Measurements from ENCODE around the gene SLC22A7. TPM values are rescaled to one million over a fixed set of nuclear protein-coding genes. Genes with fewer than 3 reads are reported as not detected.

The SLC22A7 gene
- total RNA-seq (2014; rRNA removed) (not detected in 2 replicates), Bru-seq, nascent RNA (not detected), BruChase-seq, experiment 1, labeled RNA remaining after a 6-hour chase (not detected), BruChase-seq, experiment 2, labeled RNA remaining after a 2-hour chase (not detected)
- long read RNA-seq, result 0 reads

- H2AFZ ChIP-seq (ENCODE audit: low read length), result no peak within 1 kb of the TSS
- H3K27me3 ChIP-seq (ENCODE audit: low read length), result peaks cover 3% of the 10 kb centered on the region; the same call in 1 of the 2 replicates
- ChIA-PET POLR2A (ENCODE audit: unreplicated experiment) (no interaction called here), CTCF (interaction anchor here (1.5 kb wide), 1 partner anchor 10 kb away, joined by 3 read pairs; the partner anchor contains the start of gene CRIP3)
- H3K4me2 ChIP-seq (ENCODE audit: low read length), result no peak within 1 kb of the TSS
- H3K79me2 ChIP-seq (ENCODE audit: low read length), result no peaks in the 10 kb centered on the region
- no TSS peak for BruUV-seq (replicated peaks)
- intact Hi-C loops (cut with micrococcal nuclease), result no loop called here
- DNase-seq (no peak), ATAC-seq (no peak)
- no peaks in the 10 kb centered on the region for H3F3A ChIP-seq (ENCODE audit: low read length, unreplicated experiment)
- H3K4me1 ChIP-seq (ENCODE audit: insufficient read depth, low read length), result no peaks in the 10 kb centered on the region
- no peaks in the 10 kb centered on the region for H3K36me3 ChIP-seq (ENCODE audit: low read depth, low read length)
- H3K4me3 ChIP-seq (ENCODE audit: low read length), result no peak within 1 kb of the TSS
- no peak within 1 kb of the TSS for H3K27ac ChIP-seq (ENCODE audit: low read length)
- no peaks in the 10 kb centered on the region for H4K20me1 ChIP-seq (ENCODE audit: low read length)
- no peaks in the 10 kb centered on the region for H3K9me3 ChIP-seq (ENCODE audit: low read length)
- H3K9me2 ChIP-seq (replicated peaks; ENCODE audit: low read length), result no peaks in the 10 kb centered on the region
- TF ChIP-seq CTCF (conservative IDR thresholded peaks at IDR 0.05; ENCODE audit: low read depth, low read length) (no peak), EZH2 (IDR thresholded peaks at IDR 0.05; ENCODE audit: low read length, unreplicated experiment) (no peak), EZH2phosphoT487 (IDR thresholded peaks at IDR 0.05; ENCODE audit: borderline replicate concordance, low read length) (no peak)
- H3K9ac ChIP-seq (ENCODE audit: low read length), result no peak within 1 kb of the TSS
Measured at GRCh38 chr6:43297644-43298564, at the start of gene SLC22A7. Gene SLC22A7, plus strand, starts transcription at chr6:43298260. Its CDS starts 99 bp downstream, at chr6:43298359.

GRCh38 chr6:43248791-43249190, 49.3 kb upstream of the SLC22A7 start:
- Histone ChIP-seq H3K4me2 (ENCODE audit: low read length) (no peak overlapping the region), H3K9me2 (replicated peaks; ENCODE audit: low read length) (no peaks in the 10 kb centered on the region), H2AFZ (ENCODE audit: low read length) (no peak overlapping the region), H3K27me3 (ENCODE audit: low read length) (peaks cover 10% of the 10 kb centered on the region), H3F3A (ENCODE audit: low read length, unreplicated experiment) (no peaks in the 10 kb centered on the region), H3K9ac (ENCODE audit: low read length) (no peak overlapping the region), H3K36me3 (ENCODE audit: low read depth, low read length) (no peaks in the 10 kb centered on the region), H3K4me3 (ENCODE audit: low read length) (no peak overlapping the region), H3K27ac (ENCODE audit: low read length) (no peak overlapping the region), H3K4me1 (ENCODE audit: insufficient read depth, low read length) (0 out of 2 replicates have a peak, but pooled peaks cover 7% of the 10 kb centered on the region), H4K20me1 (ENCODE audit: low read length) (no peaks in the 10 kb centered on the region), H3K79me2 (ENCODE audit: low read length) (no peaks in the 10 kb centered on the region), H3K9me3 (ENCODE audit: low read length) (no peaks in the 10 kb centered on the region)
- TF ChIP-seq EZH2 (IDR thresholded peaks at IDR 0.05; ENCODE audit: low read length, unreplicated experiment) (no peak), EZH2phosphoT487 (IDR thresholded peaks at IDR 0.05; ENCODE audit: borderline replicate concordance, low read length) (no peak), CTCF (conservative IDR thresholded peaks at IDR 0.05; ENCODE audit: low read depth, low read length) (no peak)
- CTCF ChIA-PET, result no interaction called here
- BruUV-seq (replicated peaks), result no TSS peak
- ATAC-seq (no peak), DNase-seq (no peak)
- POLR2A ChIA-PET (ENCODE audit: unreplicated experiment), result no interaction called here
- intact Hi-C loops (cut with micrococcal nuclease), result no loop called here
